ENCODE measurements around the gene UBE3B.

DNA sequence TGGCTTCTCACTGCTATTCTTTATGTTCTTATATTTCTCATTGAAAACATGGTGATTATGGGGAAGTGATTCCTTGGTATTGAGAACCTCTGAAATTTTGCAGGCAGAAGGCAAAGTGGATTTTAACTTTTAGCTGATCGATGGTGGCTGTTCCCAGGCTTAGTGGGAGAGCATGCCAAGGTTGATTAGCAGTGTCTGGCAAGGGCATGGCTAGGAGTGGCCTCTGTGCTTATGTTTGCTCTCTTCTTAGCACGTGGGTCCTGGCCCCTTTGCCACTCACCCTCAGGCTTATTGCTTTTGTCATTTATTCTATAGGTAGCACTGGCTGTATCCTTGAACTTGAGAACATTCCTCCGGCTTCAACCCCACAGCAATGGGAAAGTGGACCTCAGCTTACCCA is 98.2 kb downstream of the UBE3B start:
- TF ChIP-seq, protein P1, sequence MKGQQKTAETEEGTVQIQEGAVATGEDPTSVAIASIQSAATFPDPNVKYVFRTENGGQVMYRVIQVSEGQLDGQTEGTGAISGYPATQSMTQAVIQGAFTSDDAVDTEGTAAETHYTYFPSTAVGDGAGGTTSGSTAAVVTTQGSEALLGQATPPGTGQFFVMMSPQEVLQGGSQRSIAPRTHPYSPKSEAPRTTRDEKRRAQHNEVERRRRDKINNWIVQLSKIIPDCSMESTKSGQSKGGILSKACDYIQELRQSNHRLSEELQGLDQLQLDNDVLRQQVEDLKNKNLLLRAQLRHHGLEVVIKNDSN (CRISPR knock-in tag; IDR thresholded peaks at IDR 0.05), result no peak
- TF ChIP-seq, protein P2, sequence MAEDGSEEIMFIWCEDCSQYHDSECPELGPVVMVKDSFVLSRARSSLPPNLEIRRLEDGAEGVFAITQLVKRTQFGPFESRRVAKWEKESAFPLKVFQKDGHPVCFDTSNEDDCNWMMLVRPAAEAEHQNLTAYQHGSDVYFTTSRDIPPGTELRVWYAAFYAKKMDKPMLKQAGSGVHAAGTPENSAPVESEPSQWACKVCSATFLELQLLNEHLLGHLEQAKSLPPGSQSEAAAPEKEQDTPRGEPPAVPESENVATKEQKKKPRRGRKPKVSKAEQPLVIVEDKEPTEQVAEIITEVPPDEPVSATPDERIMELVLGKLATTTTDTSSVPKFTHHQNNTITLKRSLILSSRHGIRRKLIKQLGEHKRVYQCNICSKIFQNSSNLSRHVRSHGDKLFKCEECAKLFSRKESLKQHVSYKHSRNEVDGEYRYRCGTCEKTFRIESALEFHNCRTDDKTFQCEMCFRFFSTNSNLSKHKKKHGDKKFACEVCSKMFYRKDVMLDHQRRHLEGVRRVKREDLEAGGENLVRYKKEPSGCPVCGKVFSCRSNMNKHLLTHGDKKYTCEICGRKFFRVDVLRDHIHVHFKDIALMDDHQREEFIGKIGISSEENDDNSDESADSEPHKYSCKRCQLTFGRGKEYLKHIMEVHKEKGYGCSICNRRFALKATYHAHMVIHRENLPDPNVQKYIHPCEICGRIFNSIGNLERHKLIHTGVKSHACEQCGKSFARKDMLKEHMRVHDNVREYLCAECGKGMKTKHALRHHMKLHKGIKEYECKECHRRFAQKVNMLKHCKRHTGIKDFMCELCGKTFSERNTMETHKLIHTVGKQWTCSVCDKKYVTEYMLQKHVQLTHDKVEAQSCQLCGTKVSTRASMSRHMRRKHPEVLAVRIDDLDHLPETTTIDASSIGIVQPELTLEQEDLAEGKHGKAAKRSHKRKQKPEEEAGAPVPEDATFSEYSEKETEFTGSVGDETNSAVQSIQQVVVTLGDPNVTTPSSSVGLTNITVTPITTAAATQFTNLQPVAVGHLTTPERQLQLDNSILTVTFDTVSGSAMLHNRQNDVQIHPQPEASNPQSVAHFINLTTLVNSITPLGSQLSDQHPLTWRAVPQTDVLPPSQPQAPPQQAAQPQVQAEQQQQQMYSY (CRISPR knock-in tag; IDR thresholded peaks at IDR 0.05), result no peak
- TF ChIP-seq, protein P3, sequence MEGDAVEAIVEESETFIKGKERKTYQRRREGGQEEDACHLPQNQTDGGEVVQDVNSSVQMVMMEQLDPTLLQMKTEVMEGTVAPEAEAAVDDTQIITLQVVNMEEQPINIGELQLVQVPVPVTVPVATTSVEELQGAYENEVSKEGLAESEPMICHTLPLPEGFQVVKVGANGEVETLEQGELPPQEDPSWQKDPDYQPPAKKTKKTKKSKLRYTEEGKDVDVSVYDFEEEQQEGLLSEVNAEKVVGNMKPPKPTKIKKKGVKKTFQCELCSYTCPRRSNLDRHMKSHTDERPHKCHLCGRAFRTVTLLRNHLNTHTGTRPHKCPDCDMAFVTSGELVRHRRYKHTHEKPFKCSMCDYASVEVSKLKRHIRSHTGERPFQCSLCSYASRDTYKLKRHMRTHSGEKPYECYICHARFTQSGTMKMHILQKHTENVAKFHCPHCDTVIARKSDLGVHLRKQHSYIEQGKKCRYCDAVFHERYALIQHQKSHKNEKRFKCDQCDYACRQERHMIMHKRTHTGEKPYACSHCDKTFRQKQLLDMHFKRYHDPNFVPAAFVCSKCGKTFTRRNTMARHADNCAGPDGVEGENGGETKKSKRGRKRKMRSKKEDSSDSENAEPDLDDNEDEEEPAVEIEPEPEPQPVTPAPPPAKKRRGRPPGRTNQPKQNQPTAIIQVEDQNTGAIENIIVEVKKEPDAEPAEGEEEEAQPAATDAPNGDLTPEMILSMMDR (IDR thresholded peaks at IDR 0.05), result no peak
- TF ChIP-seq SP1 (CRISPR knock-in tag; conservative IDR thresholded peaks at IDR 0.05) (no peak), NR3C1 (CRISPR knock-in tag; conservative IDR thresholded peaks at IDR 0.05; ENCODE audit: low read depth) (no peak), ZNF263 (CRISPR knock-in tag; IDR thresholded peaks at IDR 0.05; ENCODE audit: low read depth) (no peak), TP53 (CRISPR knock-in tag; IDR thresholded peaks at IDR 0.05) (no peak), GABPB1 (CRISPR knock-in tag; IDR thresholded peaks at IDR 0.05) (no peak), CREB1 (CRISPR knock-in tag; IDR thresholded peaks at IDR 0.05) (no peak)
- TF ChIP-seq, protein P4, sequence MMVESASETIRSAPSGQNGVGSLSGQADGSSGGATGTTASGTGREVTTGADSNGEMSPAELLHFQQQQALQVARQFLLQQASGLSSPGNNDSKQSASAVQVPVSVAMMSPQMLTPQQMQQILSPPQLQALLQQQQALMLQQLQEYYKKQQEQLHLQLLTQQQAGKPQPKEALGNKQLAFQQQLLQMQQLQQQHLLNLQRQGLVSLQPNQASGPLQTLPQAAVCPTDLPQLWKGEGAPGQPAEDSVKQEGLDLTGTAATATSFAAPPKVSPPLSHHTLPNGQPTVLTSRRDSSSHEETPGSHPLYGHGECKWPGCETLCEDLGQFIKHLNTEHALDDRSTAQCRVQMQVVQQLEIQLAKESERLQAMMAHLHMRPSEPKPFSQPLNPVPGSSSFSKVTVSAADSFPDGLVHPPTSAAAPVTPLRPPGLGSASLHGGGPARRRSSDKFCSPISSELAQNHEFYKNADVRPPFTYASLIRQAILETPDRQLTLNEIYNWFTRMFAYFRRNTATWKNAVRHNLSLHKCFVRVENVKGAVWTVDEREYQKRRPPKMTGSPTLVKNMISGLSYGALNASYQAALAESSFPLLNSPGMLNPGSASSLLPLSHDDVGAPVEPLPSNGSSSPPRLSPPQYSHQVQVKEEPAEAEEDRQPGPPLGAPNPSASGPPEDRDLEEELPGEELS (CRISPR knock-in tag; IDR thresholded peaks at IDR 0.05), result no peak
- TF ChIP-seq, protein P5, sequence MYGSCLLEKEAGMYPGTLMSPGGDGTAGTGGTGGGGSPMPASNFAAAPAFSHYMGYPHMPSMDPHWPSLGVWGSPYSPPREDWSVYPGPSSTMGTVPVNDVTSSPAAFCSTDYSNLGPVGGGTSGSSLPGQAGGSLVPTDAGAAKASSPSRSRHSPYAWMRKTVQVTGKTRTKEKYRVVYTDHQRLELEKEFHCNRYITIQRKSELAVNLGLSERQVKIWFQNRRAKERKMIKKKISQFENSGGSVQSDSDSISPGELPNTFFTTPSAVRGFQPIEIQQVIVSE (CRISPR knock-in tag; IDR thresholded peaks at IDR 0.05; ENCODE audit: borderline replicate concordance), result no peak
- TF ChIP-seq, protein P6, sequence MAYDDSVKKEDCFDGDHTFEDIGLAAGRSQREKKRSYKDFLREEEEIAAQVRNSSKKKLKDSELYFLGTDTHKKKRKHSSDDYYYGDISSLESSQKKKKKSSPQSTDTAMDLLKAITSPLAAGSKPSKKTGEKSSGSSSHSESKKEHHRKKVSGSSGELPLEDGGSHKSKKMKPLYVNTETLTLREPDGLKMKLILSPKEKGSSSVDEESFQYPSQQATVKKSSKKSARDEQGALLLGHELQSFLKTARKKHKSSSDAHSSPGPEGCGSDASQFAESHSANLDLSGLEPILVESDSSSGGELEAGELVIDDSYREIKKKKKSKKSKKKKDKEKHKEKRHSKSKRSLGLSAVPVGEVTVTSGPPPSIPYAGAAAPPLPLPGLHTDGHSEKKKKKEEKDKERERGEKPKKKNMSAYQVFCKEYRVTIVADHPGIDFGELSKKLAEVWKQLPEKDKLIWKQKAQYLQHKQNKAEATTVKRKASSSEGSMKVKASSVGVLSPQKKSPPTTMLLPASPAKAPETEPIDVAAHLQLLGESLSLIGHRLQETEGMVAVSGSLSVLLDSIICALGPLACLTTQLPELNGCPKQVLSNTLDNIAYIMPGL (CRISPR knock-in tag; IDR thresholded peaks at IDR 0.05), result no peak
